Sigmoid colon (tissue), 7 donors: ENCODE results near the gene CPLX1. TPM values are rescaled to one million over a fixed set of nuclear protein-coding genes. Genes with fewer than 3 reads are reported as not detected.
A peak's percentile ranks its signal among the peaks of the same experiment; 100 is the strongest.

ENCODE experiments used
- DNase-seq: peaks from one replicate; pipeline ENCODE4 v3.0.0-alpha.2; 2019
- H3K27ac ChIP-seq, 4 donors: fragments of 200-600 bp; sonication (generic); one replicate each; pipeline ENCODE4 v1.5.1; 2016 to 2019; ENCODE audit warnings: mild to moderate bottlenecking in 1 of 4
- H3K27me3 ChIP-seq, 3 donors: fragments of 200-600 bp; sonication (generic); one replicate each; pipeline ENCODE4 v1.5.1; 2019; ENCODE audit warnings: mild to moderate bottlenecking in 1 of 3
- H3K36me3 ChIP-seq, 4 donors: fragments of 200-600 bp; sonication (generic); one replicate each; pipeline ENCODE4 v1.5.1; 2016 to 2019
- H3K4me1 ChIP-seq, 4 donors: fragments of 200-600 bp; sonication (generic); one replicate each; pipeline ENCODE4 v1.5.1; 2017 to 2019
- H3K4me3 ChIP-seq, 4 donors: fragments of 200-600 bp; sonication (generic); one replicate each; pipeline ENCODE4 v1.5.1; 2017 to 2019; ENCODE audit warnings: mild to moderate bottlenecking in 2 of 4, moderate library complexity in 1 of 4
- H3K9me3 ChIP-seq, 4 donors: fragments of 200-600 bp in 3 of 4; sonication (generic) in 3 of 4; one replicate each; pipeline versions ENCODE4 v1.5.1 to v1.6.1; 2013 to 2019
- EP300 ChIP-seq, 4 donors: sonication (generic); formaldehyde crosslinking; IDR thresholded peaks; one replicate each; pipeline ENCODE4 v1.6.1; 2017; ENCODE audit warnings: antibody characterized with exemption in 4 of 4
- POLR2A ChIP-seq, 2 donors: fragments of 450-650 bp; IDR thresholded peaks; one replicate each; pipeline ENCODE4 v1.6.1; 2016; ENCODE audit warnings: antibody characterized with exemption in 2 of 2, mild to moderate bottlenecking in 2 of 2, moderate library complexity in 2 of 2
- POLR2AphosphoS5 ChIP-seq, 4 donors: sonication (generic); formaldehyde crosslinking; IDR thresholded peaks; one replicate each; pipeline ENCODE4 v1.6.1; 2017; ENCODE audit warnings: antibody characterized with exemption in 4 of 4
- WGBS, 2 donors: extraction: QIAGEN DNeasy Blood & Tissue Kit; methylation state at CpG; one replicate each; pipeline ENCODE4 v1.1.7; 2013; 5-methylcytosine and 5-hydroxymethylcytosine counted together
- intact Hi-C: fragments of 100-400 bp; cut with DNase I; formaldehyde crosslinking; loops from one replicate; pipeline ENCODE4 v1.15.1; 2023
- polyA plus RNA-seq, 3 donors: library from polyadenylated mRNA; stranded (reverse); fragments of 200-250 nt; gene quantifications; one replicate each; pipeline ENCODE4 v1.2.3, GENCODE V29; 2013
- total RNA-seq, 4 donors: library from RNA; depleted of rRNA; stranded (reverse); fragments of >200 nt; gene quantifications; one replicate each; pipeline ENCODE4 v1.1.0, GENCODE V29; 2016
- TF ChIP-seq, protein P1 (sequence below), 4 experiments: fragments of 450-650 bp in 3 of 4; fragments of 200-600 bp in 1 of 4; IDR thresholded peaks; one replicate each; pipeline ENCODE4 v1.5.1; 2016 to 2019; ENCODE audit warnings: antibody characterized with exemption in 4 of 4, mild to moderate bottlenecking in 3 of 4, moderate library complexity in 2 of 4
- donor health status: healthy with polysubstance abuse.
- donor health status: Bipolar disorder and iron deficiency.
- donor health status: healthy.

CPLX1 gene
- total and polyA plus RNA-seq, 7 donors: 0.23 to 3.0 (median 0.49) TPM

DNA sequence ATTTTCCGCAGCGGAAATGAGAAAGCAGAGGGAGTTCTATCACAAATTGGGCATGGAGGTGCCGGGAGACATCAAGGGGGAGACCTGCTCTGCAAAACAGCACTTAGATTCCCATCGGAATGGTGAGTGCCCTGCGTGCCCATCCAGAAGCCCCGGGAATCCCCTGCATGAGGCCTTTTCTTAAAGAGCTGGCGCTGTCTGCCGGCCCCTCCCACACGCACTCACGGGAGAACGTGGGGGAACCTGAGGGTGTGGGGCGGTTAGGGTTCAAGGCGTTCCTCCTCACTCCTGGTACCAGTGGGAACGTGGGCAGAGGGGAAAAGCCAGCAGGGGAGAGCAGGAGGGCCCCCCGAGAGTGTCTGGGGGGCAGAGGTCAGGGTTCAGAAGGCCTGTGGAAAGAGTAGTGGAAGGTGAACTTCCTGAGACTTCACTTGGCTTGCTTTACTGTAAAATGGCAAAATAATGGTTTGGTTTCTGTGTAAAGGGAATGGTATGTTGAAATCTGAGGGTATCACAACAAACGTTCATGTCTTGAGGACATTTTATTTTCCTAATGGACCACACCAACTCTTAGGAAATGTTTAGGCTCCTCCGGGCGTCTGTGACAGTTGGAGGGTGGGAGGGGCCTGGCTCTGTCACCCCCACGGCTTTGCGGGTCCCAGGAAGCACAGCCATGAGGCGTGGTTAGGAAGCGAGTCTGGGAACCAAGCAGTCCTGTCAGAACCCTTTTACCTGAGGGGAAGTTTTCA is 82.3 kb downstream of the CPLX1 start:
- H3K27me3 ChIP-seq: no peaks in the 10 kb centered on the region
- TF ChIP-seq POLR2AphosphoS5 (IDR thresholded peaks at IDR 0.05) (no peak), EP300 (IDR thresholded peaks at IDR 0.05) (no peak), POLR2A (IDR thresholded peaks at IDR 0.05) (no peak)
- TF ChIP-seq, protein P1, sequence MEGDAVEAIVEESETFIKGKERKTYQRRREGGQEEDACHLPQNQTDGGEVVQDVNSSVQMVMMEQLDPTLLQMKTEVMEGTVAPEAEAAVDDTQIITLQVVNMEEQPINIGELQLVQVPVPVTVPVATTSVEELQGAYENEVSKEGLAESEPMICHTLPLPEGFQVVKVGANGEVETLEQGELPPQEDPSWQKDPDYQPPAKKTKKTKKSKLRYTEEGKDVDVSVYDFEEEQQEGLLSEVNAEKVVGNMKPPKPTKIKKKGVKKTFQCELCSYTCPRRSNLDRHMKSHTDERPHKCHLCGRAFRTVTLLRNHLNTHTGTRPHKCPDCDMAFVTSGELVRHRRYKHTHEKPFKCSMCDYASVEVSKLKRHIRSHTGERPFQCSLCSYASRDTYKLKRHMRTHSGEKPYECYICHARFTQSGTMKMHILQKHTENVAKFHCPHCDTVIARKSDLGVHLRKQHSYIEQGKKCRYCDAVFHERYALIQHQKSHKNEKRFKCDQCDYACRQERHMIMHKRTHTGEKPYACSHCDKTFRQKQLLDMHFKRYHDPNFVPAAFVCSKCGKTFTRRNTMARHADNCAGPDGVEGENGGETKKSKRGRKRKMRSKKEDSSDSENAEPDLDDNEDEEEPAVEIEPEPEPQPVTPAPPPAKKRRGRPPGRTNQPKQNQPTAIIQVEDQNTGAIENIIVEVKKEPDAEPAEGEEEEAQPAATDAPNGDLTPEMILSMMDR (IDR thresholded peaks at IDR 0.05): no peak
- H3K4me3 ChIP-seq: no peak overlapping the region
- H3K36me3 ChIP-seq: peaks cover 4 to 50% (median 10%) of the 10 kb centered on the region in 4 donors
- no peaks in the 10 kb centered on the region for H3K9me3 ChIP-seq
- H3K4me1 ChIP-seq: no peaks in the 10 kb centered on the region
- WGBS, 2 donors: 81 to 84% methylated on average over 22 of the region's 22 CpGs
- H3K27ac ChIP-seq: no peak overlapping the region
- DNase-seq: no peak
- intact Hi-C loops: loop anchor here (5.0 kb wide), 2 partner anchors 74 to 244 kb away; partner anchors contain the start of gene IDUA

DNA sequence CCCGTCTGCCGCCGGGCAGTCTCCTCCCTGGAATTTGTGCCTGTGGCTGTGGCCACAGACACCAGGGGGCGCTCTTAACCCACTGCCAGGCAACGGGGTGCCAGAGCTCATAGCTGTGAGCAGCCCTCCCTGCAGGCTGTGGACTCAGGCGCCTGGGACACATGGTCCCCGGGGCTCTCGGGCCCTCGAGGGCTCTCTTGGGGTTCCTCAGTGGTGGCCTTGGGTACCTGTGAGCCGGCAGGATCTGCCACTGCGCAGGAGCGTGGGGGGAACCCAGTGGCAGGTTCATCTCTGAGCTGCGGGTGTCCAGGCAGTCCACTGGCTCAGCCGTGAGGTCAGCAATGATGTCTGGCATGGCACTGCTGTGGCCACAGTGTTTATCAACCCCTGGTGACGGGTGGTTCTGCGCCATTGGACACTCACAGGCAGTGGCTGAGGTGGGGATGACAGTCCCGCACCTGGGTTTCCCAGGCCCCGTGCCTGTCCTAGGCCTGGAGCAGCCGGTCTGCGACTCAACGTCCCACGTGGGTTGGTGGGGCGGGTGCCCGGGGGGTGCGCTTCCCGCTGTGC is 83.1 kb downstream of the CPLX1 start:
- intact Hi-C loops: loop anchor here (5.0 kb wide), 2 partner anchors 74 to 244 kb away; partner anchors contain the start of gene IDUA
- TF ChIP-seq POLR2A (IDR thresholded peaks at IDR 0.05): no peak
- TF ChIP-seq, protein P1 (IDR thresholded peaks at IDR 0.05): peak; percentile 56 to 95 (median 79)
- H3K4me1 ChIP-seq: no peaks in the 10 kb centered on the region
- peak; percentile 80 for DNase-seq
- no peaks in the 10 kb centered on the region for H3K9me3 ChIP-seq
- H3K4me3 ChIP-seq: no peak overlapping the region
- H3K36me3 ChIP-seq: peaks cover 3 to 46% (median 10%) of the 10 kb centered on the region in 4 donors
- no peaks in the 10 kb centered on the region for H3K27me3 ChIP-seq
- H3K27ac ChIP-seq: no peak overlapping the region
- 64 to 76% methylated on average over 26 of the region's 26 CpGs for WGBS, 2 donors

DNA sequence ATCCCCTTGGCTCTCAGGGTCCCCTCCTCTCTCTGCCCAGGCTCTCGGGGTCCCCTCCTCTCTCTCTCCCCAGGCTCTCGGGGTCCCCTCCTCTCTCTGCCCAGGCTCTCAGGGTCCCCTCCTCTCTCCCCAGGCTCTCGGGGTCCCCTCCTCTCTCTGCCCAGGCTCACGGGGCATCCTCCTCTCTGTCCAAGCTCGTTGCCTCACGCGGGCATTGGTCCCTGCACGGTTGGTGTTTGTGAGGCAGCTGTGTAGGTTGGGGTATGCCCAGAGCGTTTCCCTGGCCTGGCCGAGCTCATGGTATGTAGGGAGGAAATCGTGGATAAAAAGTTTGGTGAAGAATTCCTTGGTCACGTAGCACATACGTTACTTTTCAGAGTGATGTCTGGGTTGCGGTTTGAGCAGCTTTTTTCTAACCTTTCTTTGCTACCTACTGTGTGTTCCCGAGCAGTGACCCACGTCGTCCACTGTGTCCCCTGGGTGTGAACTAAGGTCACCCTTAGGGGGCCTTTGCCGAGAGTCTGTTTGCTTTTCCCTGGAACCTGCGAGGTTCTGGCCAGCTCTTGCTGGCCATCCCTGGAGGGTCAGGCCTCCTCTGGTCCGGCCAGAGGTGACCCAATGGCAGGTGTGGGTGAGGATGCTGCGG is 83.7 kb downstream of the CPLX1 start:
- TF ChIP-seq POLR2A (IDR thresholded peaks at IDR 0.05): no peak
- no peak for TF ChIP-seq POLR2AphosphoS5 (IDR thresholded peaks at IDR 0.05)
- TF ChIP-seq EP300 (IDR thresholded peaks at IDR 0.05): no peak
- TF ChIP-seq, protein P1 (IDR thresholded peaks at IDR 0.05): no peak
- Histone ChIP-seq H3K36me3 (peaks cover 9 to 49% (median 15%) of the 10 kb centered on the region in 4 donors), H3K27ac (no peak overlapping the region)

DNA sequence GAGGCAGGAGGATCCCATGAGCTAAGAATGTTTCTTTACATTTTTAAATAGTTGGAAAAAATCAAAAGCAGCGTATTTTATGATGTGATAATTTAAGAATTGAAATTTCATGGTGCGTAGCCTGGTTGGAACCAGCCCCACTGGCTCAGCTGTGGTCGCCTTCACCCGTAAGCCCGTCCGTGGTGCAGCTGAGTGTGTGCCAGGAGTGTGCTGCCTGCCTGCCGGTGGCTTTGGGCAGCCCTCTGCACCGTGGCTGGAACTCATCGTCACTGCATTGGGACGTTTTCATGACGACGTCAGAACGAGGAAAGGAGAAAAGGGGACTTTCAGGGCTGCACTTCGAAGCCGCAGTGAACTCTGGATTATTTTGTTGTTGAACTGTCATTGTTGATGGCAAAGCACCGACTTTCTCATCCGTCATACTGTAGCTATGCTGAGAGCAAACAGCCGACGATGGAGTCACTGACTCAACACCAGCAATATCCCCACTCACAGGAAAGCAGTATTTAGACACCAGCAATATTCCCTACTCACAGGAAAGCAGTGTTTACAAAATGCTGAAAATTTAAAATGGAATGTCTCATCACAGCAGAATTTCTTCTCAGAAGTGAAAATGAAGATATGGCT is 85.2 kb downstream of the CPLX1 start:
- peaks cover 9 to 60% (median 15%) of the 10 kb centered on the region in 4 donors for H3K36me3 ChIP-seq
- H3K4me1 ChIP-seq: no peaks in the 10 kb centered on the region
- DNase-seq: no peak
- no peak overlapping the region for H3K27ac ChIP-seq
- intact Hi-C loops: loop anchor here (5.0 kb wide), 2 partner anchors 77 to 247 kb away; partner anchors contain the start of gene IDUA
- no peak overlapping the region for H3K4me3 ChIP-seq
- H3K27me3 ChIP-seq: no peaks in the 10 kb centered on the region
- no peaks in the 10 kb centered on the region for H3K9me3 ChIP-seq
- 89 to 92% methylated on average over 19 of the region's 19 CpGs for WGBS, 2 donors
- TF ChIP-seq EP300 (IDR thresholded peaks at IDR 0.05) (no peak), POLR2A (IDR thresholded peaks at IDR 0.05) (no peak), POLR2AphosphoS5 (IDR thresholded peaks at IDR 0.05) (no peak)
- TF ChIP-seq, protein P1 (IDR thresholded peaks at IDR 0.05): no peak

More for the DNA sequence above, 83.7 kb downstream of the CPLX1 start:
- intact Hi-C loops: loop anchor here (5.0 kb wide), 2 partner anchors 75 to 245 kb away; partner anchors contain the start of gene IDUA
- H3K4me3 ChIP-seq: no peak overlapping the region
- no peaks in the 10 kb centered on the region for H3K4me1 ChIP-seq
- no peak for DNase-seq
- H3K9me3 ChIP-seq: no peaks in the 10 kb centered on the region
- WGBS, 2 donors: 79 to 83% methylated on average over 21 of the region's 21 CpGs
- H3K27me3 ChIP-seq: no peaks in the 10 kb centered on the region
